Activated CD8-positive, alpha-beta memory T cell treated with anti-CD3 and anti-CD28 coated beads, Interleukin-2, amount 50 U/mL, for 1 hour (primary cell): ENCODE data around the gene TTC34.
"Not testable (repeated sequence)": the region's sequence is repeated elsewhere in the genome, so short reads cannot be mapped to it uniquely, and the experiment has no call there.

Experiments
- DNase-seq: peaks from one replicate; pipeline ENCODE4 v3.0.0-alpha.2; 2020; ENCODE audit errors: extremely low read depth

TTC34 gene

DNA sequence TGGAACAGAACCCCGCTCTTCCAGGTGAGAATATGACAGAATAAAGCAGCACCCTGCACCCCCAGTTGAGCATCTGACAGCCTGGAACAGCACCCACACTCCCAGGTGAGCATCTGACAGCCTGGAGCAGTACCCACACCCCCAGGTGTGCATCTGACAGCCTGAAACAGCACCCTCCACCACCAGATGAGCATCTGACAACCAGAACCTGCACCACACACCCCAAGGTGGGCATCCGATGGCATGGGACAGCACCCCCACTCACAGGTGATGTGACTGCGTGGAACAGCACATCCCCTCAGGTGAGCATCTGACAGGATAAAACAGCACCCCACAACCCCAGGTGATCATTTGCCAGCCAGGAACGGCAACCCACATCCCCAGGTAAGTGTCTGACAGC is 26.2 kb downstream of the TTC34 start:
- DNase-seq = not testable (repeated sequence)

DNA sequence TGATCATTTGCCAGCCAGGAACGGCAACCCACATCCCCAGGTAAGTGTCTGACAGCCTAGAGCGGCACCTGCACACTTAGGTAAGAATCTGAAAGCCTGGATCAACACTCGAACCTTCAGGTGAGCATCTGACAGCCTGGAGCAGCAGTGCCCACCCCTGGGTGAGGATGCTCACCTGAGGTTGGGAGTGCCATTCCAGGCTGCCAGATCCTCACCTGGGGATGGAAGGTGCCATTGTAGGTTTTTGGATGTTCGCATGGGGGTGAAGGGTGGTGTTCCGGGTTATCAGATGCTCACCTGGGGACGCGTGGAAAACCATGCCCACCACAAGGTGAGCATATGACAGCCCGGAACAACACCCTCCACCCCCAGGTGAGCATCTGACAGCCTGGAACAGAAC is 33.4 kb downstream of the TTC34 start:
- not testable (repeated sequence) for DNase-seq

GRCh38 chr1:2759433-2759832 is 42.1 kb downstream of the TTC34 start:
- not testable (repeated sequence) for DNase-seq

GRCh38 chr1:2757519-2757918 is 44.0 kb downstream of the TTC34 start:
- not testable (repeated sequence) for DNase-seq

- DNase-seq = not testable (repeated sequence)
These were observed 46.1 kb downstream of the TTC34 start for GRCh38 chr1:2755426-2755825.

GRCh38 chr1:2754597-2754996 is 46.9 kb downstream of the TTC34 start:
- DNase-seq = not testable (repeated sequence)

DNA sequence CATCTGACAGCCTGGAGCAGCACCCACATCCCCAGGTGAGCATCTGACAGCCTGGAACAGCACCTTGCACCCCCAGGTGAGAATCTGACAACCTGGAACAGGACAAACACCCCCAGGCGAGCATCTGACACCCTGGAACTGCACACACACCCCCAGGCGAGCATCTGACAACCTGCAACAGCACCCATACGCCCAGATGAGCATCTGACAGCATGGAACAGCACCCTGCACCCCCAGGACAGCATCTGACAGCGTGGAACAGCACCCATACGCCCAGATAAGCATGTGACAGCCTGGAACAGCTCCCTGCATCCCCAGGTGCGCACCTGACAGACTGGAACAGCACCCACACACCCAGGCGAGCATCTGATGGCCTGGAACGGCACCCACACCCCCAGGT is 49.0 kb downstream of the TTC34 start:
- DNase-seq = not testable (repeated sequence)

GRCh38 chr1:2751866-2752265 is 49.6 kb downstream of the TTC34 start:
- DNase-seq = not testable (repeated sequence)

GRCh38 chr1:2750766-2751730 is 50.4 kb downstream of the TTC34 start:
- DNase-seq = not testable (repeated sequence)

DNA sequence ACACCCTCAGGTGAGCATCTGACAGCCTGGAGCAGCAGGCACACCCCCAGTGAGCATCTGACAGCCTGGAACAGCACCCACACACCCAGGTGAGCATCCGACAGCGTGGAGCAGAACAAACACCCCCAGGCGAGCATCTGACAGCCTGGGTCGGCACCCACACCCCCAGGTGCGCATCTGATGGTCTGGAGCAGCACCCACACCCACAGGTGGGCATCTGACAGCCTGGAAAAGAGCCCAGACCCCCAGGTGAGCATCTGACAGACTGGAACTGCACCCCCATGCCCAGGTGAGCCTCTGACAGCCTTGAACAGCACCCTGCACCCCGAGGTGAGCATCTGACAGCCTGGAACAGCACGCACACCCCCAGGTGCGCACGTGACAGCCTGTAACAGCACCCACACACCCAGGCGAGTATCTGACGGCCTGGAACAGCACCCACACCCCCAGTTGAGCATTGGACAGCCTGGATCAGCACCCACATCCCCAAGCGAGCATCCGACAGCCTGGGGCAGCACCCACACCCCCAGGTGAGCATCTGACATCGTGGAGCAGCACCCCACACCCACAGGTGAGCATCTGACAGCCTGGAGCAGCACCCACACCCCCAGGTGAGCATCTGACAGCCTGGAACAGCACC is 51.3 kb downstream of the TTC34 start:
- not testable (repeated sequence) for DNase-seq

DNA sequence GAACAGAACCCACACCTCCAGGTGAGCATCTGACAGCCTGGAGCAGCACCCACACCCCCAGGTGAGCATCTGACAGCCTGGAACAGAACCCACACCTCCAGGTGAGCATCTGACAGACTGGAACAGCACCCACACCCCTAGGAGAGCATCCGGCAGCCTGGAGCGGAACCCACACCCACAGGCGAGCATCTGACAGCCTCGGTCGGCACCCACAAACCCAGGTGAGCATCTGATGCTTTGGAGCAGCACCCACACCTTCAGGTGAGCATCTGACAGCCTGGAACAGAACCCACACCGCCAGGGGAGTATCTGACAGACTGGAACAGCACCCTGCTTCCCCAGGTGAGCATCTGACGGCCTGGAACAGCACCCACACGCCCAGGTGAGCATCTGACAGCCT is 52.9 kb downstream of the TTC34 start:
- DNase-seq = not testable (repeated sequence)

GRCh38 chr1:2694796-2695195 is 106.7 kb downstream of the TTC34 start:
- DNase-seq = not testable (repeated sequence)

DNA sequence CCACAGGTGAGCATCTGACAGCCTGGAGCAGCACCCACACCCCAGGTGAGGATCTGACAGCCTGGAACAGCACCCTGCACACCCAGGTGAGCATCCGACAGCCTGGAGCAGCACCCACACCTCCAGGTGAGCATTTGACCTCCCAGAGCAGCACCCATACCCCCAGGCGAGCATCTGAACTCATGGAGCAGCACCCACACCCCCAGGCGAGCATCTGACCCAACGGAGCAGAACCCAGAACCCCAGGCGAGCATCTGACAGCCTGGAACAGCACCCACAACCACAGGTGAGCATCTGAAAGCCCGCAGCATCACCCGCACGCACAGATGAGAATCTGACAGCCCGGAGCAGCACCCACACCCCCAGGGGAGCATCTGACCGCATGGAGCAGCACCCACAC is 111.3 kb downstream of the TTC34 start:
- not testable (repeated sequence) for DNase-seq

DNA sequence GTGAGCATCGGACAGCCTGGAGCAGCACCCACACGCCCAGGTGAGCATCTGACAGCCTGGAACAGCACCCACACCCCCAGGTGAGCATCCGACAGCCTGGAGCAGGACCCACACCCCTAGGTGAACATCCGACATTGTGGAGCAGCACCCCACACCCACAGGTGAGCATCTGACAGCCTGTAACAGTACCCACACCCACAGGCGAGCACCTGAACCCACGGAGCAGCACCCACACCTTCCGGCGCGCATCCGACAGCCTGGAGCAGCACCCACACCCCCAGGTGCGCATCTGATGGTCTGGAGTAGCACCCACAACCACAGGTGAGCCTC is 113.2 kb downstream of the TTC34 start:
- not testable (repeated sequence) for DNase-seq

GRCh38 chr1:2687638-2688335 is 113.7 kb downstream of the TTC34 start:
- DNase-seq = not testable (repeated sequence)

DNA sequence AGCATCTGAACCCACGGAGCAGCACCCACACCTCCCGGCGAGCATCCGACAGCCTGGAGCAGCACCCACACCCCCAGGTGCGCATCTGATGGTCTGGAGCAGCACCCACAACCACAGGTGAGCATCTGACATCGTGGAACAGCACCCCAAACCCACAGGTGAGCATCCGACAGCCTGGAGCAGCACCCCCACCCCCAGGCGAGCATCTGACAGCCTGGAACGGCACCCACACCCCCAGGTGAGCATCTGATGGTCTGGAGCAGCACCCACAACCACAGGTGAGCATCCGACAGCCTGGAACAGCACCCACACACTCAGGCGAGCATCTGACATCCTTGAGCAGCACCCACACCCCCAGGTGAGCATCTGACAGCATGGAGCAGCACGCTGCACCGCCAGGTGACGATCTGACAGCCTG is 114.3 kb downstream of the TTC34 start:
- not testable (repeated sequence) for DNase-seq

GRCh38 chr1:2686091-2686863 is 115.2 kb downstream of the TTC34 start:
- not testable (repeated sequence) for DNase-seq

DNA sequence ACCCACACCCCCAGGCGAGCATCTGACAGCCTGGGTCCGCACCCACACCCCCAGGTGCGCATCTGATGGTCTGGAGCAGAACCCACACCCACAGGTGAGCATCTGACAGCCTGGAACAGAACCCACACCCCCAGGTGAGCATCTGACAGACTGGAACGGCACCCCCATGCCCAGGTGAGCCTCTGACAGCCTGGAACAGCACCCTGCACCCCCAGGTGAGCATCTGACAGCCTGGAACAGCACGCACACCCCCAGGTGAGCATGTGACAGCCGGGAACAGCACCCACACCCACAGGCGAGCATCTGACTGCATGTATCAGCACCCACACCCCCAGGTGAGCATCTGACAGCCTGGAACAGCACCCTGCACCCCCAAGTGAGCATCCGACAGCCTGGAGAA is 115.8 kb downstream of the TTC34 start:
- not testable (repeated sequence) for DNase-seq

- DNase-seq = not testable (repeated sequence)
These were observed 116.6 kb downstream of the TTC34 start for GRCh38 chr1:2684878-2685277.

DNA sequence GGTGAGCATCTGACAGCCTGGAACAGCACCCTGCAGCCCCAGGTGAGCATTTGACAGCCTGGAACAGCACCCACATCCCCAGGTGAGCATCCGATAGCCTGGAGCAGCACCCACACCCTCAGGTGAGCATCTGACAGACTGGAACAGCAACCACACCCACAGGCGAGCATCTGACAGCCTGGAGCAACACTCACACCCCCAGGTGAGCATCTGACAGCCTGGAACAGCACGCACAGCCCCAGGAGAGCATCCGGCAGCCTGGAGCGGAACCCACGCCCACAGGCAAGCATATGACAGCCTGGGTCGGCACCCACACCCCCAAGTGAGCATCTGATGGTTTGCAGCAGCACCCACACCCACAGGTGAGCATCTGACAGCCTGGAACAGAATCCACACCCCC is 117.5 kb downstream of the TTC34 start:
- not testable (repeated sequence) for DNase-seq

- not testable (repeated sequence) for DNase-seq
These were observed 118.2 kb downstream of the TTC34 start for GRCh38 chr1:2683321-2683741.
